Sigmoid colon (tissue), 4 donors: ENCODE measurements around the gene TSPO.

ENCODE experiments used
- POLR2A ChIP-seq, 2 donors: fragments of 450-650 bp; IDR thresholded peaks; one replicate each; pipeline ENCODE4 v1.6.1; 2016; ENCODE audit warnings: antibody characterized with exemption in 2 of 2, mild to moderate bottlenecking in 2 of 2, moderate library complexity in 2 of 2
- POLR2AphosphoS5 ChIP-seq, 4 donors: sonication (generic); formaldehyde crosslinking; IDR thresholded peaks; one replicate each; pipeline ENCODE4 v1.6.1; 2017; ENCODE audit warnings: antibody characterized with exemption in 4 of 4
- TF ChIP-seq, protein P1 (sequence below), 4 experiments: fragments of 450-650 bp in 3 of 4; fragments of 200-600 bp in 1 of 4; IDR thresholded peaks; one replicate each; pipeline ENCODE4 v1.5.1; 2016 to 2019; ENCODE audit warnings: antibody characterized with exemption in 4 of 4, mild to moderate bottlenecking in 3 of 4, moderate library complexity in 2 of 4

DNA sequence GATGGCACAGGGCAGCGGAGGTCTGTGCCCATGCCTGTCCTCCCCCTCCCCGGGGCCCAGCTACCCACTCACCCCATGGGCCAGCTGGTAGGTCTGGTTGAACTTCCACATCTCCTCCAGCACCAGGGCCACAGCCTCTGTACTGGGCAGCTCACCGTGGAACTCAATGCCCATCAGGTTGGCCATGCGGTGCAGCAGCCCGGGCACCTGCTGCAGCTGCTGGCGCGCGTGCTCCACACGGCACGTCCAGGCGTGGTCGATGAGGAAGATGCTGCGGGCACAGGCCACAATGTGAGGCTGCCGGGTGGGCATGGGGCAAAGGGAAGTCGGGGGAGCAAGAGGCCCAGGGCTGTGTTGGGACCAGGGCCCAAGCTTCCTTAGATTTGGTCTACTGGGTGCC lies 29.3 kb downstream of the TSPO start:
- TF ChIP-seq, protein P1, sequence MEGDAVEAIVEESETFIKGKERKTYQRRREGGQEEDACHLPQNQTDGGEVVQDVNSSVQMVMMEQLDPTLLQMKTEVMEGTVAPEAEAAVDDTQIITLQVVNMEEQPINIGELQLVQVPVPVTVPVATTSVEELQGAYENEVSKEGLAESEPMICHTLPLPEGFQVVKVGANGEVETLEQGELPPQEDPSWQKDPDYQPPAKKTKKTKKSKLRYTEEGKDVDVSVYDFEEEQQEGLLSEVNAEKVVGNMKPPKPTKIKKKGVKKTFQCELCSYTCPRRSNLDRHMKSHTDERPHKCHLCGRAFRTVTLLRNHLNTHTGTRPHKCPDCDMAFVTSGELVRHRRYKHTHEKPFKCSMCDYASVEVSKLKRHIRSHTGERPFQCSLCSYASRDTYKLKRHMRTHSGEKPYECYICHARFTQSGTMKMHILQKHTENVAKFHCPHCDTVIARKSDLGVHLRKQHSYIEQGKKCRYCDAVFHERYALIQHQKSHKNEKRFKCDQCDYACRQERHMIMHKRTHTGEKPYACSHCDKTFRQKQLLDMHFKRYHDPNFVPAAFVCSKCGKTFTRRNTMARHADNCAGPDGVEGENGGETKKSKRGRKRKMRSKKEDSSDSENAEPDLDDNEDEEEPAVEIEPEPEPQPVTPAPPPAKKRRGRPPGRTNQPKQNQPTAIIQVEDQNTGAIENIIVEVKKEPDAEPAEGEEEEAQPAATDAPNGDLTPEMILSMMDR (IDR thresholded peaks at IDR 0.05): no peak
- TF ChIP-seq POLR2AphosphoS5 (IDR thresholded peaks at IDR 0.05): no peak
- no peak for TF ChIP-seq POLR2A (IDR thresholded peaks at IDR 0.05)
